NK-92 (cell line): Measurements from ENCODE around the gene MCRS1.
"Not testable (repeated sequence)": the region's sequence is repeated elsewhere in the genome, so short reads cannot be mapped to it uniquely, and the experiment has no call there.

Experiments
- DNase-seq: peaks from one replicate; lab custom pipeline; 2025; ENCODE audit not compliant: unreplicated experiment; lab: John Stamatoyannopoulos, UW

MCRS1 gene

DNA sequence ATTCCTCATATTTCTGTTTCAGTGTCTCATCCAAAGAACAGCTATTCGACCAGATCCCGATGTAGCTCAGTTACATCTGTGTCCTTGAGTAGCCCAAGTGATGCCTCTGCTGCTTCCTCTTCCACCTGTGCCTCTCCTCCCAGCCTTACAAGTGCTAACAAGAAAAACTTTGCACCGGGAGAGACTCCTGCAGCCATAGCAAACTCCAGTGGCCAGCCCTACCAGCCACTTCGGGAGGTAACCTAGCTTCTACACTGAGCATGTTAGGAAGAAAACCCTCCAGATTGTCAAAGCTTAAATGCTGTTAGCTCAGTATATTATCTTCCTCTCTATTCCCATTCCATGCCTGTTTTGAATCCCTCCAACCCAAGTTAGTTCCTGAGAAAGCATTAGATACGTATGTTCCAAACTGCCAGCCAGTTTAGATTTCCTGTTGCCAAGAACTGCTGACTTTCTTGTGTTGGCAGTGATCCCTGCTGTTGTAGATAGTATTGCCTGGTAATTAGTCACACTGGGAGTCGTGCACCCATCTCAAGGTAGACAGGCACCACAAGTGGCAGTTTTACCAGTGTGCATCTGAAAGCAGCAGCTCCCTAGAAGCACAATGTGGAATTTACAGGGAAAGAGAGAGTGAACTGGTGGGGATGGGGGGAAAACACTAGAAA, 43.1 kb downstream of the MCRS1 start:
- no peak for DNase-seq

DNA sequence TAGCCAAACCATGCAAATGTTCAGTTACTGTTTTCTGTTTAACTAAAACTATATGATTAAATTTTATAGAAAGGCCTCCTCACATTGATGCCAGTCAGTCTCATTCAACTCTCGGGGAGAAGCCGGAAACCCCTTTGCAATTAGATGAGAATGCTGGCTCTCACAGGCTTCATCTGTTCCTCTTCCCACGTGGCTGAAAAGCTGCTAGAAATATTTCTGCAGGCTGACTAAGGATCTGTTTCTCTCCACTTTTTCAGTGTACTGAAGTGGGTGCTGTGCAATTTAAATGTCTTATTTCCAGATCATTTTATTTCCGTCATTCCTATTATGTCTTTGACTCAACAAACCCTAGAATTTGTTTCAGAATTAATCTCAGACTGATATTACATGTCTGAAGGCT, 46.6 kb downstream of the MCRS1 start:
- no peak for DNase-seq

DNA sequence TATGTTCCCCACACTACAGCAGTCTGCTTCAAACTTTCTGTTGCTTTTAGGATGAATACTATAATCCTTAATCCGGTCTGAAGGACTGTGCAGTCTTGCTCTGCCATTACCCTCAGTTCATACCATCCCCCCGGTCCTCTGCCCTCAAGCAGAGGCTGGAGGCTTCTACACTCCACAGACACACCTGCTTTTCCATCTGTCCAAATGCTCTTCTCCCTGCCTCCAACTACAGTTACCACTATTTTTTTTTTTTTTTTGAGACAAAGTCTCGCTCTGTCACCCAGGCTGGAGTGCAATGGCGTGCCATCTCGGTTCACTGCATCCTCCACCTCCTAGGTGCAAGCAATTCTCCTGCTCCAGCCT, 48.4 kb downstream of the MCRS1 start:
- no peak for DNase-seq

DNA sequence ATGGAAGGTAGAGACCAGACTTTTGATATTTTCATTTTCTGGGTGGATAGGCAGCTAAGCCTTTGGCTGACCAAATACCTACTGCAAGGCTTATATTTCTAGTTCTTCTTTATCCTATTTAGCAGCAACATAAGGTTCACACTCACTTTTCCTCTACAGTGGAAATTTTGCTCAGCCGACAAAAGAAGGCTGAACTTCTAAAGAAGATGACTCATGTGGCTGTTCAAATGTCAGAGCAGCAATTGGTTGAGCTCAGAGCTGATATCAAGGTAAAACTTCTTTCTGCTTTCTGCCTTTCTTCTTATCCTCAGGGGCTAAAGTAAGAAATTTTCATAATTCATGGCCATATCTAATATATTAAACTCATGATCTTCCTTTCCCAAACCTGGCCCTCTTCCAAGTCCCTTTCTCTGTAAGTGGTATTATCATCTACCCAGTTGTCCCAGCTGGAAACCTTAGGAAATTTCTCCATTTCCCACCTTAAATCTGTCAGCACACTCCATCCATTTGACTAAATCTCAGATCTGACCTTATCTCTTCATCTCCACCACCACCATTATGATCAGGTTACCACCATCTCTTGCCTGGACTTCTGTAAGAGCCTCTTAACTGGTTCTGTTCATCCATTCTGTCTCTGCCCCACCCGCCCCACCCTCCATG, 48.9 kb downstream of the MCRS1 start:
- DNase-seq: no peak

DNA sequence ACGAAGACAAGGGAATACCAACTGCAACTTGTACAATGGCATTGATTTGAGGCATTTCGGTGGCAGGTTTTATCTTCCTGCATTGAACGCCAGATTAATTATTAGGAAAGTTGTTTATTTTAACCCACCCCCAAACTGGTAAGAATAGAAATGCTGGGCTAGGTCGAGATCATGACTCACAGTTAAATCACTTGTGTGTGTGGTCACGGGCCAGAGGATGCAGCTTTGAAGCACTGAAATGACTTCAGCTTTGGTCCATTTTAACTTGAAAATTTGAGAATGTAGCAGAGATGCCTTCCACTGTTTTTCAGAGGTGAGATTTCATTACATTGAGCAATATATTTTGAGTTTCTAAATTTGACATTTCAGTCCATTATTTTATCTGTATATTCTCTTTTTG, 52.7 kb downstream of the MCRS1 start:
- no peak for DNase-seq

DNA sequence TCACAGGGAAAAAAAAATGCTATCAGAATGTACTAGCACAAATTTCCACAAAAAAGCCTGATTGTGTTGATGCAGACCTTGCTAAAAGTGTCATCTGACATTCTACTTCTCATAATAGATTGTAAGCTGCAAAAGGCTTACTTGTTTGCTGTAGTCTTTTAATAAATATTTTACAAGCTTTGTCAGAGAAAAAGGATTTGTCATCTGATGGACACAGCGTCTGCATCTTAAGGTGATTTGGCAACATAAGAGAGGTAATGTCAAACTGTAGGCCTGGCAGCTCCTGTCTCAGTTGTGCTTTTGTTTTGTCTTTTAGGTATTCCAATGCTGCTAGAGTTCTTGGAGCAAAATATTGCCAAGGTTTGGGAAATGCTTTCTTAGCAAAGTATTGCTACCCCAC, 55.4 kb downstream of the MCRS1 start:
- no peak for DNase-seq

DNA sequence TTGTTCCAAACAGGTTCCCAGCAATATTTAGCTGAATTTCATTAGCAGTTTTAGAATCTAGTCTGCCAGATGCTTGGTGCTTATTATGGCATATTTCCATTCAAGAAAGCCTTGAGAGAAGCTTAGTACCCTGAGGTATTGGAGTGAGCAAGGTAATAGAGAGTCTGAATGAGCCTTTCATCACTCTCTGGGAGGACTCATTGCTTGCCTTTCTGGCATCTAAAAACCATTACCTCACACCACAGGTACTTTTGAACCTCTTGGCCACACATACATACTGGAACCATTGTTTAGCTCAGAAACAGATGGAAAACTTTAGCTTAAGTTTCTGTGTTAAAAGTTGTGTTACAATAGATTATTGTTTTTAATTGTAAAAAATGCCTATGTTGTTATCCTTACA, 56.5 kb downstream of the MCRS1 start:
- DNase-seq: no peak

DNA sequence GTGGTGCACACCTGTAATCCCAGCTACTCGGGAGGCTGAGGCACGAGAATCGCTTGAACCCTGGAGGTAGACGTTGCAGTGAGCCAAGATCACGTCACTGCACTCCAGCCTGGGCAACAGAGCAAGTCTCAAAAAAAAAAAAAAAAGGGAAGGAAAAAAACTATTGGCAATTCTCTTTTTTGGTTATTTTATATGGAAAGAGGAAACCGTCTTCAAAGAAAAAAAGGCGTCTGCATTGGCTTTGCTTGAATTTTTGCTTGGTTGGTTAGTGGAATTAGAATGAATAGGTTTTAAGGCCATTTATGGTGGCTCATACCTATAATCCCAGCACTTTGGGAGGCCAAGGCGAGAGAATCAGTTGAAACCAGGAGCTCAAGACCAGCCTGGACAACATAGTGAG, 58.3 kb downstream of the MCRS1 start:
- DNase-seq: not testable (repeated sequence)
